NB4 (cell line): ENCODE results near the gene SNRNP40.

ENCODE experiments used
- DNase-seq: peaks from one replicate; pipeline ENCODE4 v3.0.0; 2010; ENCODE audit warnings: low read depth
- H3K4me3 ChIP-seq: one replicate; pipeline ENCODE4 v1.5.1; 2011; ENCODE audit warnings: mild to moderate bottlenecking, low read depth, low read length, moderate library complexity
- MYC ChIP-seq: IDR thresholded peaks from 2 replicates; pipeline ENCODE4 v1.6.1; 2011; ENCODE audit warnings: low read depth, low read length
- POLR2A ChIP-seq: IDR thresholded peaks from 2 replicates; pipeline ENCODE4 v1.6.1; 2011; ENCODE audit warnings: mild to moderate bottlenecking; ENCODE audit not compliant: insufficient read length; ENCODE audit errors: extremely low read depth
- TF ChIP-seq, protein P1 (sequence below): IDR thresholded peaks from one replicate; pipeline ENCODE4 v1.5.1; 2012; ENCODE audit warnings: low read depth, low read length
- TF ChIP-seq, protein P2 (sequence below): IDR thresholded peaks from 2 replicates; pipeline ENCODE4 v1.6.1; 2011; ENCODE audit warnings: low read depth, low read length

SNRNP40 gene

DNA sequence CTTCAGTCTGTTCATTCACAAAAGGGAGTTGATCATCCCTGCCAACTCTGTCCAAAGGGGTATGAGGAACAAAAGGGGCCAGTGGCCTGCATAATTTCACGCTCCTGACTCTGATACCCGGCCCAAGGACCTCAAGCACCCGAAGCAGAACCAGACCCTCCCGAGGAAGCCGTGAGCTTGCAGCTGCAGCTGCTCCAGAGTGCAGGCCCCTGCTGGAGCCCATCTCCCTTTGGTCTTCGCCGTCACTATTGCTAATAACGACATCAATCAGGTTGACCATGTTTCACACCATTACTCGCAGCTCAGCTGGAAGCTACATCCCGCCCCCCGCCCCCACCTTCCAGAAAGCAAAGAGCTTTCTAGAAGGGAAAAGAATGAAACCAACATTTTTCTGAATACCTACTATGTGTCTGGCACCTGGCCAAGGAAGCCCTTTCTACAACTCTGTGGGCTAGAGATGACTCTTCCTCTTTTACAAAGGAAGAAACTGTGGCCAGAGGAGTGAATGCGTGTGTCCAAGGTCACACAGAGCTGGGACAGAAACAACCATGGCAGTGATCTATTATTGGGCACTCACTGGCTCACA lies 62.4 kb downstream of the SNRNP40 start:
- TF ChIP-seq, protein P1, sequence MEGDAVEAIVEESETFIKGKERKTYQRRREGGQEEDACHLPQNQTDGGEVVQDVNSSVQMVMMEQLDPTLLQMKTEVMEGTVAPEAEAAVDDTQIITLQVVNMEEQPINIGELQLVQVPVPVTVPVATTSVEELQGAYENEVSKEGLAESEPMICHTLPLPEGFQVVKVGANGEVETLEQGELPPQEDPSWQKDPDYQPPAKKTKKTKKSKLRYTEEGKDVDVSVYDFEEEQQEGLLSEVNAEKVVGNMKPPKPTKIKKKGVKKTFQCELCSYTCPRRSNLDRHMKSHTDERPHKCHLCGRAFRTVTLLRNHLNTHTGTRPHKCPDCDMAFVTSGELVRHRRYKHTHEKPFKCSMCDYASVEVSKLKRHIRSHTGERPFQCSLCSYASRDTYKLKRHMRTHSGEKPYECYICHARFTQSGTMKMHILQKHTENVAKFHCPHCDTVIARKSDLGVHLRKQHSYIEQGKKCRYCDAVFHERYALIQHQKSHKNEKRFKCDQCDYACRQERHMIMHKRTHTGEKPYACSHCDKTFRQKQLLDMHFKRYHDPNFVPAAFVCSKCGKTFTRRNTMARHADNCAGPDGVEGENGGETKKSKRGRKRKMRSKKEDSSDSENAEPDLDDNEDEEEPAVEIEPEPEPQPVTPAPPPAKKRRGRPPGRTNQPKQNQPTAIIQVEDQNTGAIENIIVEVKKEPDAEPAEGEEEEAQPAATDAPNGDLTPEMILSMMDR: no peak
- TF ChIP-seq POLR2A (no peak), MYC (no peak)
- TF ChIP-seq, protein P2, sequence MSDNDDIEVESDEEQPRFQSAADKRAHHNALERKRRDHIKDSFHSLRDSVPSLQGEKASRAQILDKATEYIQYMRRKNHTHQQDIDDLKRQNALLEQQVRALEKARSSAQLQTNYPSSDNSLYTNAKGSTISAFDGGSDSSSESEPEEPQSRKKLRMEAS: no peak
- DNase-seq: no peak
- H3K4me3 ChIP-seq: no peak overlapping the region

DNA sequence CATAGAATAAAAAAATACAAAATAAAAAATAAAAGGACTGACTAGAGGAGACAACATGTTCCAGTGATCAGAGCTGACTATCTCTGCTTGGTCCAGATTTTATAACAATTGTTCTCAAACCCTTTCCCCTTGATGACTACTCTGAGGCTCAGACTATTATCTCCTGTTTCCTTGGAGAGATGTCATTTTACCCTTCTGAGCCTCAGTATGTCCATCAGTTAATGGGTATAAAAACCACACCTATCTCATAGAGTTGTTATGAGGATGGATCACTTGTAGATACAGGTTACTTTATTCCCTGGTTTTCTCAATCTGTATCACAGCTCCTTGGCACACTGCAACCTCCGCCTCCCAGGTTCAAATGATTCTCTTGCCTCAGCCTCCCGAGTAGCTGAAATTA lies 63.9 kb downstream of the SNRNP40 start:
- DNase-seq: no peak
- H3K4me3 ChIP-seq: no peak overlapping the region
- TF ChIP-seq MYC (no peak), POLR2A (no peak)
- TF ChIP-seq, protein P2: no peak
- TF ChIP-seq, protein P1: no peak

DNA sequence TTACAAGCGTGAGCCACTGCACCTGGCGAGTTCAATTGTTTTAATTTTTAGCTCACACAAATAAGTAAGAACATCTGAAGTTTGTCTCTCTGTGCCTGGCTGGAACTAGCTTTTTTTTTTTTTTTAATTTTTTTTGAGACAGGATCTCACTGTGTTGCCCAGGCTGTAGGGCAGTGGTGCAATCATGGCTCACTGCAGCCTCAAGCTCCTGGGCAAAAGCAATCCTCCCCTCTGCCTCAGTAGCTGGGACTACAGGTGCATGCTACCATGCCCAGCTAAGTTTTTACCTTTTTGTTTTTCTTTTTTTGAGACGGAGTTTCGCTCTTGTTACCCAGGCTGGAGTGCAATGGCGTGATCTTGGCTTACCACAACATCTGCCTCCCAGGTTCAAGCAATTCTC lies 64.8 kb downstream of the SNRNP40 start:
- no peak for DNase-seq
- no peak overlapping the region for H3K4me3 ChIP-seq
- TF ChIP-seq POLR2A: no peak
- TF ChIP-seq, protein P1: no peak
- TF ChIP-seq MYC: no peak
- TF ChIP-seq, protein P2: no peak

DNA sequence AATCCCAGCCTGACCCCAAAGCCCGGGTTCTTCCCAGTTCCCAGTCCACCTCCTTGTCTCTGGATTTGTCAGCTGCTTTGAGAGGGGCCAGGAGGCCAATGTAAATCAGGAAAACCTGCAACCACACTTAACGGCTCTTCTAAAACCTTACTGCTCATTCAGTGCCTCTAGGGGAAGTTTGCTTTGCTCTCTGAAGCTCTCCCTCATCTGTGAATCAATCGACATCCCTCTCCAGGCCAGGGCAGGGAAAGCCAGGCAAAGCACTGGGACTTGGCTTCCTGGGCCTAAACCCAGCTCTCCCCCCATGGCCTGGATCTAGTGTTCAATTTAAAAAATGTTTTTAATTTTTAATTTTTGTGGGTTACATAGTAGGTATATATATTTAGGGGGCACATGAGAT lies 66.2 kb downstream of the SNRNP40 start:
- DNase-seq: no peak
- TF ChIP-seq, protein P2: no peak
- TF ChIP-seq POLR2A: no peak
- TF ChIP-seq MYC: no peak
- TF ChIP-seq, protein P1: no peak
- no peak overlapping the region for H3K4me3 ChIP-seq

DNA sequence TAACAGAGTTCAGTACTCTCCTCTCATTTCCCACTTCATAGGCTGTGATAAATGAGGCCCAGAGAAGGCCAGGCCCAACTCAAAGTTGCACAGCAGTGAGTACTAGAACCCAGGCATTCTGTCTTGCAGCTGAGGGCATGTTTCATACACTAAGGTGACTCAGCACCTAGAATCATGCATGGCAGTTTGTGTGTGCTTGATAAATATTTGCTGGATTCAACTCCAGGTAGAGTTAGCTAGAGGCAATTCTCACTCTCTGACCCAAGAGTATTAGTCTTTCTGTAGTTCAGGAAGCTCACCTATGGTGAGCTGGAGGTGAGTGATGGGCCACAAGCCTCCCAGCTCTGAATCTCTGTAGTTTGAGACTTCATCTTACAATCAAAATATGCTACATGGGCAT lies 67.6 kb downstream of the SNRNP40 start:
- H3K4me3 ChIP-seq: no peak overlapping the region
- no peak for TF ChIP-seq MYC
- no peak for TF ChIP-seq POLR2A
- TF ChIP-seq, protein P2: no peak
- TF ChIP-seq, protein P1: no peak
- no peak for DNase-seq

DNA sequence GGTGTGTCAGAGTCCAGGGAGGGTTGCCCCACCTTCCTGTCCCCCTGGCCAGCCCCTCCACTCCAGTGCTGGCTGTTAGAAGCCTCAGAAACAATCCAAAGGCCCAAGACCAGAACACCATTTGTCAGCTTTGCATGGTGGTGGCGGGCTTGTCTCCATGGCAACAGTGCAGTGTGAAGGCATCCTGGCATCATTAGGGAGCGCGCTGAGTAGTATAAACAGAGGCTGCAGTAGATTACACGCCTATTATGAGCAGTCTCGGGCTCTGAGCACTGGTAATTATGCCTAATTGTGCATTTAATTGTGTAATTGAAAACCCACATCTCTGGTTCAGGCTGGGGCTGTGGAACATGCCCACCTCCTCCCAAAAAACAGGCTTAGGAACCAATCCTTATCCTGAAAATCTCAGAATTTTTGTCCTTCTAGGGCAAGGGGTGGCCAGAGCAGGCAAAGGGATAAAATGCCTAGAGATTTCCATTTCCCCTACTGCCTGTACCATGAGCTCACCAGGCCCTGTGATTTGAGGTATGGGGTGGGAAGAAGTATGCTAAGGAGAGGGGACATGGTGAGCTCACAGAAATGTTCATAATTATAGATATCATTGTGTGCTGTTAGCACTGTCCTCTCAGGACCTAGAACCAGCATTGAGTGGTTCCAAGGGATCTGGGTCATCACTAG lies 68.6 kb downstream of the SNRNP40 start:
- no peak for DNase-seq
- TF ChIP-seq, protein P2: no peak
- TF ChIP-seq POLR2A (no peak), MYC (no peak)
- TF ChIP-seq, protein P1: no peak

More for the DNA sequence above, 68.6 kb downstream of the SNRNP40 start:
- no peak overlapping the region for H3K4me3 ChIP-seq
